ENCODE data around the gene PET117.
"Not testable (repeated sequence)": the region's sequence is repeated elsewhere in the genome, so short reads cannot be mapped to it uniquely, and the experiment has no call there.

PET117 gene, protein sequence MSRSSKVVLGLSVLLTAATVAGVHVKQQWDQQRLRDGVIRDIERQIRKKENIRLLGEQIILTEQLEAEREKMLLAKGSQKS

DNA sequence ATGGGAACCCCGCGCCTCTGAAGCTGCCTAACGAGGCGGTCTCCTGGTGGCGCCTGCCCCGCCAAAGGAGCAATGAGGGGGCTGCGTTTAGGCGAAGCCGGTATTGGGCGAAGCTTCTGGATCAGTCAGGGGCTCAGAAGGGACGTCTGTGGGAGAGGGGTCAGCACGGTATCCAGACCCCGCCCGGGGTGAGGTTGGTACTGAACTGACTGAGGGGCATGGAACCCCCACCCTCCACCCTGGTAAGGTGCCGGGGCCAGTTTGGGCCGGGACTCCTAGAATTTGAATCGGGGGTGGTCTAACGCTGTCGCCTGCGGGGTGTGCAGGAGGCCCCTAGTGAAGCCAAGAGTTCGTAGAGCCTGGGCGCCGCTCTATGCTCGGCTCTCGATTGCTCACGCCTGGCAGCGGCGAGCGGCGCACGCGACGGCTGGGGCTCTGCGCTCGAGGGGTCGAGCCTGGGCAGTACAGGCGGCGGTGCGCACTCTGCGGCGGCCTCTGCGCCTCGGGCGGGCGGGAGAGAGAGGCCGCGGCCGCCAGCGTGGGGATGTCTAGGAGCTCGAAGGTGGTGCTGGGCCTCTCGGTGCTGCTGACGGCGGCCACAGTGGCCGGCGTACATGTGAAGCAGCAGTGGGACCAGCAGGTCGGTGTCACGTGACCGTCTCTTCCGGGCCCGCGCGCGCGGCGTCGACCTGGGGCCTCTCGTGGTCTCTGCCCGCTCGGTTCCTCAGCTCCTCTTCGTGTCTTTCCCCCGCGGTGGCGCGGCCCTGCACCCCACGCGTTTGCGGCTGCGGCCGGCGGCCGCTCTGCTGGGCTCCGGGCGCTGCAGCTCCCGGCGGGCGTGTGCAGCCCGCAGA is at the start of gene PET117, which contains the start of gene KAT14:
PET117 (plus strand) TSS at position 452 of the 854 bp plus-strand sequence; CDS start at position 545, 93 bp downstream.
KAT14 (plus strand) TSS at position 452 of the 854 bp plus-strand sequence. CDS start 4,798 bp downstream, outside the sequence.
- peak; percentile 85 for DNase-seq

DNA sequence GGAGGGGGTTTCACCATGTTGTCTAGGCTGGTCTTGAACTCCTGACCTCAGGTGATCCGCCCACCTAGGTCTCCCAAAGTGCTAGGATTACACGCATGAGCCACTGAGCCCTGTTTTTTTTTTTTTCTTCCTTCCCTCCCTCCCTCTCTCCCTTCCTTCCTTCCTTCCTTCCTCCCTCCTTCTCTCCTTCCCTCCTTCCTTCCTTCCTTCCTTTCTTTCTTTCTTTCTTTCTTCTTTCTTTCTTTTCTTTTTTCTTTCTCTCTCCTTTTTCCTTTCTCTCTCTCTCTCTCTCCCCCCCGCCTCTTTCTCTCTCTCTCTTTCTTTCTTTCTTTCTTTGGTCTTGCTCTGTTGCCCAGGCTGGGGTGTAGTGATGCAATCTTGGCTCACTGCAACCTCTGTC is 49.4 kb upstream of the PET117 start:
- not testable (repeated sequence) for DNase-seq

DNA sequence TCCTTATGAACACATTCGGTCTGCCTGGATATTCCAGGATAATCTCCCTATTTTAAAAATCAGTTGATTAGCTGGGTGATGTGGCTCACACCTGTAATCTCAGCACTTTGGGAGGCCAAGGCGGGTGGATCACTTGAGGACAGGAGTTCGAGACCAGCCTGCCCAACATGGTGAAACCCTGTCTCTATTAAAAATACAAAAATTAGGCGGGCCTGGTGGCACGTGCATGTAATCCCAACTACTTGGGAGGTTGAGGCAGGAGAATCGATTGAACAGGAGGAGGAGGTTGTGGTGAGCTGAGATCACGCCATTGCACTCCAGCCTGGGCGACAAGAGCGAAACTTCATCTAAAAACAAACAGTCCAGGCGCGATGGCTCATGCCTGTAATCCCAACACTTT is 48.8 kb upstream of the PET117 start:
- not testable (repeated sequence) for DNase-seq

DNA sequence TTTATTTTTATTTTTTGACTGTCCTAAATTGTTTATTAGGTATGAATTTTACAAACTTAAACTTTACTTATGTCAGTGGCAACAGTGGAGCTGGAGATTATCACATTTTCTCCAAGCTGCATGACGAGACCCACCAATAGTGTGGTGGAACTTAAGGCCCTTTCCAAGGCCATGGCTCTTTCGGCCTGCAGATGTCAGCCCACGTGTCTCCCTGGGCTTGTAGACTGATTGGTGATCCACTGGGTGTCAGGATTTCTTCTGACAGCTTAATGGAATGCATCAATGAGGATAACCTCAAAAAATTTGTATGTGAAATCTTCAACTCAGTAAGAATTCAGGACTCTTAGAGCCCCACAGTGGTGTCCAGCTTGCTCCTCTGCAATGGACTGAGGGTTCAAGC is 47.6 kb upstream of the PET117 start:
- DNase-seq, result no peak

DNA sequence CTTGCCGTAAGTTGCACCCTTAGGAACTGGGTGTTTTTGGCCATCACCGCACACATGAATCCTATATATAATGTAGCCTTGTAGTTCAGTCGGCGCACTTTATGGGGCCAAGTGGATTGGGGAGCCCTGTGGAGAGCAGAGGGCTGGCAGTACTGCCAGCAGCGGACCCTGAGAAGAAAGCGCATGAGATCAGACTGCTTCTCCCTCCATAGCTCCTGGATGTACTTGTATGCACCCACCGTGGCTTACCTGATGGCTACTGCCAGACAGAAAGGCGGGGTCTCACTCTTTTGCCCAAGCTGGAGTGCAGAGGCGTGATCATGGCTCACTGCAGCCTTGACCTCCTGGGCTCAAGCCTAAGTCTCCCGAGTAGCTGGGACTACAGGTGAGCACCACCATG is 47.2 kb upstream of the PET117 start:
- DNase-seq, result no peak

DNA sequence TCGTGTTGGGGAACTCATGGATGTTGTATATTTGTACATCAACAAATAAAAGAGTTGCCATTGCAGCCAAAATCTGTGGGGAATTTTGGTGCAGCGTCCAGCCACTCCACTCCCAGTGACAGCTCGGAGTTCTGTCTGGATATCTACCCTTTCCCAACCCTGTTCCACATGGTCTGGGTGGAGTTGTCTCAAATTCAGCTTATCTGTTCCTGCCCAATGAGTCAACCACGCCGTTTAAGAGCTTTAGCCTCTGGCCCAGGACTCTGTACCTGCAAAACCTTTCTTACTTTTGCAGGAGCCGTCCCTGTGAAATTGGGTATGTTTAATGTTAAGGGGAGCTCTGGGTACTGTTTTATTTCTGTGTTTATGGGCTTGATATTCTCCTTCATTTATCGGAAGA is 46.0 kb upstream of the PET117 start:
- DNase-seq, result no peak

DNA sequence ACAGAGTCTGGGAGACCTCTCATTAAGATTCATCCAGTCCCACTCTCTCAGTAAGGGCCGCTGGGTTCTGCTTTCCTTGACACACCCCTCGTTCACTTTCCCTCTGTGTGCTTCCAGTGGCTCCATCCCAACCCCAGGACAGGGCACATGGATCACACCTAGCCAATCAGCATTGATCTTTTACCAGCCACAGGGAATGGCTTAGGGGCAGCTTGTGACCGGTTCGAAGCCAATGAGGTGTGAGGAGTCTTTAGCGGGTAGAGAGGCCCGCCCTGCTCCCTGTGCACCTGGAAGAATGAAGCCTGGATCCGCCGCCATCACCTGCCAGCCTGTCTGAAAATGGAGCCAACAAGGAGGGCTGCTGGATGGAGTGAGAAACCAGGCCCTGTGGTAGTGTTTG is 44.8 kb upstream of the PET117 start:
- no peak for DNase-seq

DNA sequence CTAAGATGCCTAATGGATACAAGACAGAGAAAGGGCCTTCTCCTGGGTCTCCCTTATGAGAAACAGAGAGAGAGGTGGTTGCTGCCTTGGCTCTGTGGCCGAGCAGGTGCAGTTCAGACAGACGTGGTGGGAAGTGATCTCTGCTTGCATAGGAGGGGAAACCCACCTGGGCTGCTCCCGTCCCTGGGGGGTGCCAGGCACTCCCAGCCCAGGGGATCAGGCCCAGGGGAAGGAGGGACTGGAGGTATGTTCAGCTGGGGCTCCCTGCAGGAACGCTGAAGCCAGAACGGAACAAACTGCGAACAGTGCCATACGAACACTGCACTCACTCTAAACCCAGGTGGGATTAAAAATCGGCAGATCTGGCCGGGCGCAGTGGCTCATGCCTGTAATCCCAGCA is 44.3 kb upstream of the PET117 start:
- DNase-seq, result no peak

DNA sequence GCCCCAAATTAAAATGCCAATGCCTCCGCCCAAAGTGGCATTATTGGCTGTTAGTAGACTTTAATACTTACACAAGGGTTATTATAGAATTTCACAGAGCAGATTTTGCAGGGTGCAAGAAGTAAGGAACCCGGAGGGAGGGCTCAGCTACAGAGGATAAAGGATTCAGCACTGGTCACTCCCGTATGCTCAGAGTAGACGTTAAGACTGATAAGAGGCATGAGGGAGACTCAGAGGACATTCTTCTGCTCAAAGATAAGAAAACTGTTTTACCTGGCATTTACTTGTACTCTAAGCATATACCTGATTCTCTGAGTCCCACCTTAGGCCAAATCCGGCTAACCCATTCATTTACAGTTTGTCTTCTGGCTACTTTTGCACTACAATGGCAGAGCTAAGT is 43.5 kb upstream of the PET117 start:
- no peak for DNase-seq

DNA sequence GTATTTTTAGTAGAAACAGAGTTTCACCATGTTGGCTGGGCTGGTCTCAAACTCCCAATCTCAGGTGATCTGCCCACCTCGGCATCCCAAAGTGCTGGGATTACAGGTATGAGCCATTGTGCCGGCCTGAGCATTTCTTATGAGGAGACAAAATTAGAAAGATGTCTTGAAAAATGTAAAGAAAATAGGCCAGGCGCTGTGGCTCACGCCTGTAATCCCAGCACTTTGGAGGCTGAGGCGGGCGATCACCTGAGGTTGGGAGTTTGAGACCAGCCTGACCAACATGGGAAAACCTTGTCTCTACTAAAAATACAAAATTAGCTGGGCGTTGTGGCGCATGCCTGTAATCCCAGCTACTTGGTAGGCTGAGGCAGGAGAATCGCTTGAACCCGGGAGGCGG is 37.1 kb upstream of the PET117 start:
- not testable (repeated sequence) for DNase-seq

DNA sequence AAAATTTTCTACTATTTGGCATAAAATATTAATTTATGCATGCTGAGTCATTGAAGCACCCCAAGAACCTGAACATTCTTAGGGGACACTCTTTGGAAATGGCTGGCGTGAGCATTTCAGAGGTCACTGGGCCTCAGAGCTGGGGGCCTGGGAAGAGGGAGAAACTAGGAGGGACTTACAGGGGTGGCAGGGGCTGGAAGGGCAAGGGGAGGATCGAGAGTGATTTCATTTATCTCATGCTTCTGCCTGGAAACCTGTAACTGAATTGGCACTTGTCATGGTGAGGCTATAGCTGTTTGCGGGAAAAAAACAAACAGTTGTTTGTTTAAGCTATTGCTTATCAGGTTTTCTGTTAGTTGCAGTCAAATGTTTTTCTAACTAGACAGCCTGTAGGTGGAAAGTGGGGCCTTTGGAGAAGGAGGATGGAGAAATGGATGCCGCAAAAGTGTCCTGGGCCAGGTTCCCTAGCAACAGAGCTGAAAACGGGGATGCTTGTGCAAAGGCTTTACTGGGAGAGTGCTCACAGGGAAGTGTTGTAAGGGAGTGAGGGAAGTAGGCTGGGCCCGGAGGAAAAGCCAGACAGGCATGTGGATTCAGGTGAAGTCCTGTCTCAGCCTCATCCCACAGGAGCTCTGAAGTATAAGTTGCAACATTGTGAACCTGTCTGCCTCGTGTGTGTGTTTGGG is 36.4 kb upstream of the PET117 start:
- no peak for DNase-seq

DNA sequence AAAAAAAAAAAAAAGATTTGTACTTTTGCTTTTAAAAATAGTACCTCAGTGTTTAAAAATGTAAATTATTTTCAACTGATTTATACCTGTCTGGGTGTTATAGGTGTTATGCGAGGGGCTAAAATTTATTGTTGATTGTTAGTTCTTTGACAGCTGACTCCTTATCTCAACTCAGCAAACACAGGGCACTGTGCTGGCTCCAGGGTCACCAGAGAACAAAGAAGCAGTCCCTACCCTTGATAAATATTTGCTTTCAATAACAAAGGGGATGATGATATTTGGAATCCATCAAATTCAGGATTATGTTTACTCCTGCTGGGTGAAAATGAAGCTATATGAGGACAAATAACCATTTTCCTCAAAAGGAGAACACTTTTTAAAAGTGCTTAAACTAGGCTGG is 34.2 kb upstream of the PET117 start:
- no peak for DNase-seq

DNA sequence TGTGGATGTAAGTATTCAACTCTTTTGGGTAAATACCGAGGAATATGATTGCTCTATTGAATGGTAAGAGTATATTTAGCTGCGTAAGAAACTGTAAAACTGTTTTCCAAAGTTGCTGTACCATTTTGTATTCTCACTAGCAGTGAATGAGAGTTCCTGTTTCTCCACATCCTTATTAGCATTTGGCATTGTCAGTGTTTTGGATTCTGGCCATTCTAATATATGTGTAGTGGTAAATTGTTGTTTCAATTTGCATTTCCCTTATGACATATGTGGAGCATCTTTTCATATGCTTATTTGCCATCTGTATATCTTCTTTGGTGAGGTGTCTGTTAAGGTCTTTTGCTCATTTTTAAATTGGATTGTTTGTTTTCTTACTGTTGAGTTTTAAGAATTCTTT is 29.3 kb upstream of the PET117 start:
- no peak for DNase-seq

DNA sequence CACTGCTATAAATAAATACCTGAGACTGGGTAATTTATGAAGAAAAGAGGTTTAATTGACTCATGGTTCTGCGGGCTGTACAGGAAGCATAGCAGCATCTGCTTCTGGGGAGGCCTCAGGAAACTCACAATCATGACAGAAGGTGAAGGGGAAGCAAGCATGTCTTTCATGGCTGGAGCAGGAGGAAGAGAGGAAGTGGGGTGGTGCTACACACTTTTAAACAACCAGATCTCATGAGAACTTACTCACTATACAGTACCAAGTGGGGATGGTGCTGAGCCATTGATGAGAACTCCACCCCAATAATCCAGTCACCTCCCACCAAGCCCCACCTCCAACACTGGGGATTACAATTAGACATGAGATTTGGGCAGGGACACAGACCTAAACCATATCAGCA is 9.1 kb upstream of the PET117 start:
- DNase-seq, result not testable (repeated sequence)

DNA sequence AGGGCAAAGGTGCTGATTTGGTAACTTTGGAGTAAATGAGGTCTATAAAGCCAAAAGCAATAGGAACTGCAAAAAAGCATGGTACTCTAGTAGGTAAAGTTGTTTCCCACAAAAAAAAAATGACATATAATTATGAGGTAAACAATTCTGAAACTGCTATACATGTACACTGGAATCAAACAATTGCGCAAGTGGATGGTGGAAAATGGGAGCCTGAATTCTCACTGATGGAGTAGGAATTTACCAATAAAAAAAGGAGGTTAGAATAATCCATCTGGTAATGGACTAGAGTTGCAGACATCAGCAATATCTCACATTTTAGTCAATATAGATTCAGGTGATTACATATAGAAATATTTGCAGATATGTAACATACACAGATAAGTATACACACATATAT is 5.0 kb upstream of the PET117 start:
- DNase-seq, result no peak

DNA sequence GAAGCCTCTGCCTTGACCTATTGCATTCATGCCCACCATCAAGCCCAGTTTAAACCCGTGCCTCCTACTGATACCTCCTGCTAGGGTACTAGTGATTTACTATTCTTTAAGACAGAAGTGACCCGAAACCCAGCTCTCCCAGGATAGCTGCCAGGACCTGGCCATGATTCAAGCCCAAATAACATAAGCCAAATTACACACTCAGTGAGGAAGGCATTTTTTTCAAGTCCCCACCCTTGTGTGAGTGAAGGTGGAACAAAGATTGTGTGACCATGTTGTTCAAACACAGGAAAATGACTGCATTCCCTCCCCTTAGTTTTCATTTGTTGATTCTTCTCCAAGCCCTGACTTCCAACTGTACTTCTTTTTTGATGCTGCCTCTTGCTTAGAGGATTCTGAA is 3.7 kb upstream of the PET117 start:
- DNase-seq, result no peak

DNA sequence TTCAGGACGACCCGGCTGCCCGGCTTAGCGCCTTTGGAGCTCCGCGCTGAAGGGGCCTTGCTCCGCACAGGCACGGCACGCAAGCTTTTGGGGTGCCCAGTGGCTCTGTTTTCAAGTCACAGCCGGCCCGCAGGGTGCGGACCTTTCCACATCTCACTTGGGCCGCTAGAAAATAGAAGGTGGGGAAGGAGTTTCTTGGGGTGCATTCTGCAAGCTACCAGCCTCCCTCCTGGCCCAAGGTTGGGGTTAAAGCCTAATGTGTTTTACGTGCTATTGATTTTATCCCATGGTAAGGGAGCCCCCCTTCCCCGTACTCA is 561 bp downstream of the PET117 start:
- DNase-seq, result no peak

DNA sequence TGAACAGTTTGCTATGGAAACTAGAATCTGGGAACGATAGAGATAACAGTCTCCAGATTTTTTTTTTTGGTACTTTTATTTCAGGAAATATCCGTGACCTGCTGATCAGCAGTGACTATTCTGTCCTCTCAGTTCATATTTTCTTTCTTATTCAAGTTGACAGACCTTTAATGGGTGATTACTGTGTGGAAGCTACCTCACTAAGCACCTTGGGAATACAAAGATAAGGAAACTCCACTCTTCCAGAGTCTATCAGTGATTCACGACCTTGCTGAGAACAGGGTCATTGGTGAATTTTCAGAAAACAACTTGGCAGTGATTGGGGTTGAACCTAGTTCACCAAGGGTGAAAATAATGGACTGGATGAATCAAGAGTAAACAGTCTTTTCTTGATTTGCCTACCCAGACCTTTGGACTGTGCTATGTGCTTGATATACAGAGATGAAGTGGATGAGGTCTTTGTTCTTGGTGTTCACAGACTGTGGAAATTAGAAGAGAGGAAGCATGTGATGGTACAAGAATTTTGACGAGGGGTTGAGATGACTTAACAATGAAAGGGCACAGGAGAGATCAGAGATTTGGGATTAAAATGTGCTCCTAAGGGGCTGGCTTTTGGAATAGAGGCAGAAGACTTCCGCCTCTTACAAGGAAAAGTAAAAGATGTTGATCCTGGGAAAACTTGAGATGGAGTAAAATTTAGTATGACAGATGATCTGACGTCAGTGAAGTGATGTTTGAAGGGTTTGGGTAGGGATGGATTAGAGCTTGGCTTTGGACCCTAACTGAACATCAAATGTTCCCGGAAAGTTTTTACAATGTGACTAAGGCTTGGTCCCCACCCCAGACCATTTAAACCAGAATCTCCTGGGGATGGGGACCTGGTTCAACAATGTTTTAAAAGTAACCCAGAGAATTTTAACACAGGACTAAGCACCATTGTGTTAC is 1.2 kb downstream of the PET117 start:
- DNase-seq, result no peak

DNA sequence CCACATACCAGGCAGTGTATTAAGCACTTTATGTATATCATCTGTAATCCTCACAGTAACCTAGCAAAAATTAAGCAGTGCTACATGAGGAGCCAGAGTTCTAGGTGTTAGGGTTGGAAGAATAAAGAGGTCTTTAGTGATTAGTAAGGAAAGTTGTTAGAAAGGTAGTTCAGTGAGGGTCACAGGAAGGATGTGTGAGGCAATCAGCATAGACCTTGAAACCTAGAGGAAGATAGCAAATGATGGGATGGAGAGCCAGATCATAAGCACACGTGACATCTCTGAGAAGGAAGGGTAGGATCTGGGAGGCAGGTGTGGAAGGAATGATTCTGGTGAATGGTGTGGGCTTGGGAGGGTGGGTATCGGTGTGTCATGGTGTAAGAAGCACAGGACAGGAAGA is 2.2 kb downstream of the PET117 start:
- no peak for DNase-seq

DNA sequence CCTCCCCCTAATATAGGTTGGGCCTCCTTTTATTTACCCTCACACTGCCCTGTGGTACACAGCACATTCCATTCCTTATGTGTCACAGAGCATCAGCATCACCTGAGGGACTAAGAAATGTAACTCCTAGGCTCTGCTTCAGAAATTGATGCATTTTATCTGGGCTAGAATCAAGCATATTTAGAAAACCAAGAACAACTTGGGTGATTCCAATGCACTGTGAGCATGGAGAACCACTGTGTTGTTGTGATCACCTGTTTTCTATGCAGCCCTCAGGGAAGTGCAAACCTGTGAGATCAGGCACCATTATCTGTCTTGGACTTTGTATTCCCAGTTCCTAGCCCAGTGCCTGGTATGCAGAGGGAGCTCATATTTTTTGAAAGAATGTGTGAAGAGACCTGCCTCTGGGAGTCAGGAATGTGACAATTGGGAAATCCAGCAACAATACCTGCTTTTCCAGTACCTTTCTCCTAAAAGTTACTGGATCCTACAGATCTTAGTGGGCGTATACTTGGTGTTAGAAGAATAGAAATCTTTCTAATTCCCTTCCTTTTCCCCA is 7.0 kb downstream of the PET117 start:
- no peak for DNase-seq

DNA sequence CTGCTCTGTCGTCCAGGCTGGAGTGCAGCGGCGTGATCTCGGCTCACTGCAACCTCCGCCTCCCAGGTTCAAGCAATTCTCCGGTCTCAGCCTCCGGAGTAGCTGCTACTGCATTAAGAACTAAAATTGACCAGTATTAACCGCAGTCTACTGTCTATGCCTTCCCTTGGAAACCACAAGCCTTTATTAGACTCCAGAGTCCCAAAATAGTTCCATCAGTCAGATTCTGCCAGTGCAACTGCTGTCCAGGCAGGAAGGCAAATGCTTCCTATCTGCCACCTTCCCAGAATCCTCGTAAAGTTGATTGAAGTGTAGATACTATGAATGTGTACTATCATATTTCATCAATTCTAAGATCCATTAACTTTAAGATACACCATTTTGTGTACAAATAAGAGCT is 16.7 kb downstream of the PET117 start:
- DNase-seq, result no peak

DNA sequence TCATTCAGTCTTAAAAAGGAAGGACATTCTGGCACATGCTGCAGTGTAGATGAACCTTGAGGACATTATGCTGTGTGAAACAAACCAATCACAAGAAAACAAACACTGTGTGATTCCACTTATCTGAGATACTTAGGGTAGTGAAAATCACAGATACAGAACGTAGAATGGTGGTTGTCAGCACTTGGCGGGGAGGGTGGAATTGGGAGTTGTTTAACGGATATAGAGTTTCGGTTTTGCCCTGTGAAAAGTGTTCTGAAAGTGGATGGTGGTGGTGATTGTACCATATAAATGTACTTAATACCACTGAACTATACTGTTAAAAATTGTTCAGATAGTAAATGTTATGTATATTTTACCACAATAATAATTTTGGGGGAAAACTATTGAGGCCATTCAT is 18.4 kb downstream of the PET117 start:
- DNase-seq, result no peak

DNA sequence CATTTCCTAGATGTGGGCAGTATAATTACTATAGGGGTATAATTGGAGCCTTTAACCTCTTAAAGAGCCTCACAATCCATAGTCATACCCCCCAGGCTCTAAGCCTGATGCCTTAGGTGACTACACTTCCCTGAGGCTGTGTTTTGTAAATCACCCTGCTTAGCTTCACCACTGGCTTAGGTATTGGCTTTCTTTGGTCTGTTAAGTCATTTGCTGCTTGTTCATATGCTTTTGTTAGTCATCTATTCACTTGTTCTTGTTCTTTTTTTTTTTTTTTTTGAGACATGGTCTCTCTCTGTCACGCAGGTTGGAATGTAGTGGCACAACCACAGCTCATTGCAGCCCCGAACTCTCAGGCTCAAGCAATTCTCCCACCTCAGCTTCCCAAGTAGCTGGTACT is 26.7 kb downstream of the PET117 start:
- no peak for DNase-seq

All from inflammatory macrophage treated with lipopolysaccharide for 4 hours (primary cell).